Activated B cell treated with CpG ODN at 0.5 μM for 24 hours (primary cell): ENCODE data around the gene SEBOX. TPM values are rescaled to one million over a fixed set of nuclear protein-coding genes. Genes with fewer than 3 reads are reported as not detected.
A peak's percentile ranks its signal among the peaks of the same experiment; 100 is the strongest.

ENCODE experiments used
- ATAC-seq: fragments of 200-7000 bp; cut with Tn5 transposase; one replicate; pipeline ENCODE4 v1.10.0; 2021; ENCODE audit warnings: low read depth, mild to moderate bottlenecking, moderate library complexity
- CTCF ChIA-PET: fragments of 350-600 bp; sonication (Branson Sonifier 250); formaldehyde crosslinking; loops from one replicate; lab custom pipeline; 2021; ENCODE audit warnings: antibody characterized with exemption; lab: Charles Lee
- POLR2A ChIA-PET: fragments of 350-600 bp; sonication (Branson Sonifier 250); formaldehyde crosslinking; loops from one replicate; lab custom pipeline; 2021; ENCODE audit warnings: antibody characterized with exemption; lab: Charles Lee
- DNase-seq: peaks from one replicate; pipeline ENCODE4 v3.0.0; 2022
- H3K27ac Mint-ChIP-seq: one replicate; pipeline ENCODE4 v1.8.0; 2020; ENCODE audit warnings: mixed read lengths
- H3K27me3 Mint-ChIP-seq: one replicate; pipeline ENCODE4 v1.8.0; 2021; ENCODE audit warnings: mixed read lengths
- H3K36me3 Mint-ChIP-seq: one replicate; pipeline ENCODE4 v1.8.0; 2021; ENCODE audit warnings: low read depth, mixed read lengths
- H3K4me1 Mint-ChIP-seq: one replicate; pipeline ENCODE4 v1.8.0; 2021; ENCODE audit warnings: mixed read lengths
- H3K4me3 Mint-ChIP-seq: one replicate; pipeline ENCODE4 v1.8.0; 2020; ENCODE audit warnings: mild to moderate bottlenecking, mixed read lengths
- H3K9me3 Mint-ChIP-seq: one replicate; pipeline ENCODE4 v1.8.0; 2020; ENCODE audit warnings: mixed read lengths
- intact Hi-C: fragments of 100-400 bp; cut with micrococcal nuclease; formaldehyde crosslinking; loops from one replicate; pipeline ENCODE4 v1.15.1; 2024
- total RNA-seq: library from RNA; stranded (reverse); gene quantifications from 2 replicates; pipeline ENCODE4 v1.2.3, GENCODE V29; 2022
- TF ChIP-seq, protein P1 (sequence below): fragments of 200-600 bp; IDR thresholded peaks from one replicate; pipeline ENCODE4 v1.8.0; 2022; ENCODE audit warnings: antibody characterized with exemption, mild to moderate bottlenecking

Gene SEBOX
- total RNA-seq, 1 donor from 2014 or later, result not detected

DNA sequence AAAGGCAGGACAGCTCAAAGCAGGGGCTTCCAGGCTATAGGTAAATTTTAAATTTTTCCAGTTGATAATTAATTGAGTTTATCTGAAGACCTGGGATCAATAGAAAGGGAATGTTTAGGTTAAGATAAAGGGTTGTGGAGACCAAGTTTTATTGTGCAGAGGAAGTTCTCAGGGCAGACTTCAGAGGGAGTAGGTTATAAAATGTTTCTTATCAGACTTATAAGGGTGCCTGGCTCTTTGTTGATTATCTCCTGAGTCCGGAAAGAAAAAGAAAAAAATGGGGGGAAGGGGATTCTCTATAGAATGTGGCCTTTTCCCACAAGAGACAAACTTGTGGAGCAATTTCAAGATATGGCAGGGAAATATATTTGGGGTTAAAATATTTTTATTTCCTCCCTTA, 25.1 kb upstream of the SEBOX start:
- CTCF ChIA-PET, result no interaction called here
- H3K27ac Mint-ChIP-seq, result no peak overlapping the region
- TF ChIP-seq, protein P1, sequence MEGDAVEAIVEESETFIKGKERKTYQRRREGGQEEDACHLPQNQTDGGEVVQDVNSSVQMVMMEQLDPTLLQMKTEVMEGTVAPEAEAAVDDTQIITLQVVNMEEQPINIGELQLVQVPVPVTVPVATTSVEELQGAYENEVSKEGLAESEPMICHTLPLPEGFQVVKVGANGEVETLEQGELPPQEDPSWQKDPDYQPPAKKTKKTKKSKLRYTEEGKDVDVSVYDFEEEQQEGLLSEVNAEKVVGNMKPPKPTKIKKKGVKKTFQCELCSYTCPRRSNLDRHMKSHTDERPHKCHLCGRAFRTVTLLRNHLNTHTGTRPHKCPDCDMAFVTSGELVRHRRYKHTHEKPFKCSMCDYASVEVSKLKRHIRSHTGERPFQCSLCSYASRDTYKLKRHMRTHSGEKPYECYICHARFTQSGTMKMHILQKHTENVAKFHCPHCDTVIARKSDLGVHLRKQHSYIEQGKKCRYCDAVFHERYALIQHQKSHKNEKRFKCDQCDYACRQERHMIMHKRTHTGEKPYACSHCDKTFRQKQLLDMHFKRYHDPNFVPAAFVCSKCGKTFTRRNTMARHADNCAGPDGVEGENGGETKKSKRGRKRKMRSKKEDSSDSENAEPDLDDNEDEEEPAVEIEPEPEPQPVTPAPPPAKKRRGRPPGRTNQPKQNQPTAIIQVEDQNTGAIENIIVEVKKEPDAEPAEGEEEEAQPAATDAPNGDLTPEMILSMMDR, result no peak

DNA sequence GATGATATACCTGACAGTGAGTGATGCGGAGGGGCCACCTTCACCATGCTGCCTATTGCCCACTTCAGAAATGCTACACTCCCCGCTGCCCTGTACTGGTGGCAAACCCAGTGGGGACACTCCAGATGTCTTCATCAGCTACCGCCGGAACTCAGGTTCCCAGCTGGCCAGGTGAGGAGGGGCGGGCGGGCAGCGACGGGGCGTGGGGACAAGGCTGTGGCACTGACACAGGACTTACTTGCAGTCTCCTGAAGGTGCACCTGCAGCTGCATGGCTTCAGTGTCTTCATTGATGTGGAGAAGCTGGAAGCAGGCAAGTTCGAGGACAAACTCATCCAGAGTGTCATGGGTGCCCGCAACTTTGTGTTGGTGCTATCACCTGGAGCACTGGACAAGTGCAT, 23.1 kb upstream of the SEBOX start:
- POLR2A ChIA-PET, result no interaction called here
- TF ChIP-seq, protein P1, result no peak
- H3K27me3 Mint-ChIP-seq, result peaks cover 6% of the 10 kb centered on the region
- H3K27ac Mint-ChIP-seq, result no peak overlapping the region
- DNase-seq (no peak), ATAC-seq (no peak)
- H3K36me3 Mint-ChIP-seq, result peaks cover 44% of the 10 kb centered on the region
- peaks cover 15% of the 10 kb centered on the region for H3K4me1 Mint-ChIP-seq
- no peak overlapping the region for H3K4me3 Mint-ChIP-seq
- CTCF ChIA-PET, result no interaction called here
- H3K9me3 Mint-ChIP-seq, result no peaks in the 10 kb centered on the region
- intact Hi-C loops, result no loop called here

More for the DNA sequence above, 25.1 kb upstream of the SEBOX start:
- intact Hi-C loops, result no loop called here
- H3K4me3 Mint-ChIP-seq, result no peak overlapping the region
- no peak for ATAC-seq
- no peaks in the 10 kb centered on the region for H3K9me3 Mint-ChIP-seq
- POLR2A ChIA-PET, result no interaction called here
- peaks cover 53% of the 10 kb centered on the region for H3K36me3 Mint-ChIP-seq
- H3K27me3 Mint-ChIP-seq, result no peaks in the 10 kb centered on the region
- H3K4me1 Mint-ChIP-seq, result peaks cover 4% of the 10 kb centered on the region
- DNase-seq, result no peak

DNA sequence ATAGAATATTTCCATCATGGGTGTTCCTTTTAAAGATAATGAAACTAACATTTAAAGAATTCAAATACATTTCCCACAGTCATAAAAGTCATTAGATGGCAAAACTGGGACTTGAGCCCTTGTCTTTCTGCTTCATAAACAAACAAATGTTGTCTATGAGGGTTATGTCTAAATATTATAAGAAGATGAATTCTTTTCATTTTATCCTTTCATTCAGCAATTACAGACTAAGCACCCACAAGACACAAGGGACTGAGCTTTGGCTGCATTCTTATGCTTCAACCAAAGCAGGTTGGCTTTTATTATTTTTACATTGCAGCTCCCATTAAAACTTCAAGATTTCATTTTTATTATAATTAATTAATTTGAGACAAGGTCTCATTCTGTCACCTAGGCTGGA, 21.4 kb upstream of the SEBOX start:
- no peak overlapping the region for H3K27ac Mint-ChIP-seq
- intact Hi-C loops, result no loop called here

DNA sequence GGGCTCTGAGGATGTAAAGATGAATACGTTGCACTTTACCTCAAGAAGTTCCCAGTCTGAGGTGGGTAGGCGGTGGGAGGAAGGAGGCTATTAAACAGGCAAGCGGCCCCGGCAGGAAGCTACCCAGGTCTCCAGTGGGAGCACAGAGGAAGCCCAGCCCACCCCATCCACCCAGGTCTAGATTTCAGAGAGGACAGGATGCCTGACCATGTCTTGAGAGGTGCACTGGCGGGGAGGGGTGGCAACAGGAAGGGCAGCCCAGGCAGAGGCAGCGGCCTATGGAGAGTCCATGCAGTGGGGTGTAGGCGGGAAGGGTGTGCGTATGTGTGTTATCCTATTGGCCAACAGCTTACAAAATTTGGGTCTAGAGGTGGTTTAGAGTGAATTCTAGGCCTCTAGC, 20.4 kb upstream of the SEBOX start:
- Mint-ChIP-seq H3K4me3 (peak overlapping the region; percentile 90), H3K27me3 (peaks cover 15% of the 10 kb centered on the region), H3K36me3 (peaks cover 25% of the 10 kb centered on the region), H3K9me3 (no peaks in the 10 kb centered on the region), H3K27ac (no peak overlapping the region), H3K4me1 (peaks cover 29% of the 10 kb centered on the region)
- ChIA-PET POLR2A (interaction anchor here (2.2 kb wide), 1 partner anchor 28 kb away, joined by 12 read pairs; the partner anchor contains the start of gene POLDIP2), CTCF (interaction anchor here (1.5 to 2.2 kb wide), 2 partner anchors 26 to 31 kb away, joined by 3 to 7 read pairs; no protein-coding TSS in a partner anchor)
- TF ChIP-seq, protein P1, result no peak
- DNase-seq (no peak), ATAC-seq (no peak)
- intact Hi-C loops, result no loop called here

More for the DNA sequence above, 21.4 kb upstream of the SEBOX start:
- Mint-ChIP-seq H3K36me3 (peaks cover 35% of the 10 kb centered on the region), H3K4me1 (peaks cover 22% of the 10 kb centered on the region), H3K4me3 (no peak overlapping the region), H3K27me3 (peaks cover 15% of the 10 kb centered on the region), H3K9me3 (no peaks in the 10 kb centered on the region)
- DNase-seq (no peak), ATAC-seq (no peak)
- CTCF ChIA-PET, result no interaction called here
- TF ChIP-seq, protein P1, result no peak
- POLR2A ChIA-PET, result interaction anchor here (1.0 kb wide), 1 partner anchor 29 kb away, joined by 3 read pairs; the partner anchor contains the start of gene POLDIP2

DNA sequence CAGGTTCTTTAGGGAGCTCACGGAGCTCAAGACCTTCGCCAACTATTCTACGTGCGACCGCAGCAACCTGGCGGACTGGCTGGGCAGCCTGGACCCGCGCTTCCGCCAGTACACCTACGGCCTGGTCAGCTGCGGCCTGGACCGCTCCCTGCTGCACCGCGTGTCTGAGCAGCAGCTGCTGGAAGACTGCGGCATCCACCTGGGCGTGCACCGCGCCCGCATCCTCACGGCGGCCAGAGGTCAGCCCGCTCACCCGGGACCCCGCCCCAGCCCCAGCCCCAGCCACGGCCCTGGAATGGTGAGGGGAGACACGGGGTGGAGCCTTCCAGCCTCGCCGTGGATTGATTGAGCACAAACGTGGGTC, 20.0 kb upstream of the SEBOX start:
- no peak for DNase-seq
- CTCF ChIA-PET, result interaction anchor here (1.5 to 2.2 kb wide), 2 partner anchors 26 to 32 kb away, joined by 3 to 7 read pairs; no protein-coding TSS in a partner anchor
- Mint-ChIP-seq H3K27ac (no peak overlapping the region), H3K4me1 (peaks cover 30% of the 10 kb centered on the region), H3K36me3 (peaks cover 21% of the 10 kb centered on the region), H3K4me3 (peak overlapping the region; percentile 90), H3K27me3 (peaks cover 15% of the 10 kb centered on the region), H3K9me3 (no peaks in the 10 kb centered on the region)
- intact Hi-C loops, result no loop called here
- TF ChIP-seq, protein P1, result no peak
- no peak for ATAC-seq
- POLR2A ChIA-PET, result interaction anchor here (0.7 to 2.2 kb wide), 2 partner anchors 28 to 164 kb away, joined by 3 to 12 read pairs; partner anchors contain the start of gene POLDIP2
